KMS-11 (cell line): ENCODE results near the gene FER.
"Not testable (repeated sequence)": the region's sequence is repeated elsewhere in the genome, so short reads cannot be mapped to it uniquely, and the experiment has no call there.

Experiments used
- H2AFZ ChIP-seq: fragments of 200-600 bp; sonication (generic); 2 replicates; pipeline ENCODE4 v1.6.1; 2016; ENCODE audit warnings: antibody characterized with exemption, mixed run types, low read depth
- H3K27ac ChIP-seq: fragments of 200-600 bp; sonication (generic); 2 replicates; pipeline ENCODE4 v1.6.1; 2016; ENCODE audit warnings: mild to moderate bottlenecking, mixed run types
- H3K27me3 ChIP-seq: fragments of 200-600 bp; sonication (generic); 2 replicates; pipeline ENCODE4 v1.6.1; 2017; ENCODE audit warnings: mild to moderate bottlenecking, low read depth, mixed run types, moderate library complexity; ENCODE audit not compliant: insufficient read depth
- H3K36me3 ChIP-seq: fragments of 200-600 bp; sonication (generic); 2 replicates; pipeline ENCODE4 v1.6.1; 2017; ENCODE audit warnings: mild to moderate bottlenecking, mixed run types; ENCODE audit not compliant: insufficient read depth
- H3K4me1 ChIP-seq: fragments of 200-600 bp; sonication (generic); 2 replicates; pipeline ENCODE4 v1.6.1; 2016; ENCODE audit warnings: mild to moderate bottlenecking, low read depth, mixed run types; ENCODE audit not compliant: poor library complexity, severe bottlenecking
- H3K4me2 ChIP-seq: fragments of 200-600 bp; sonication (generic); 2 replicates; pipeline ENCODE4 v1.7.0; 2016; ENCODE audit warnings: mild to moderate bottlenecking, mixed run types
- H3K4me3 ChIP-seq: fragments of 200-600 bp; sonication (generic); IDR thresholded peaks from 2 replicates; pipeline ENCODE4 v1.6.1; 2017; ENCODE audit warnings: low read depth, low read length, mixed read lengths; ENCODE audit not compliant: insufficient read depth
- H3K79me2 ChIP-seq: fragments of 200-600 bp; sonication (generic); 2 replicates; pipeline ENCODE4 v1.6.1; 2016; ENCODE audit warnings: low read depth, mixed run types; ENCODE audit not compliant: insufficient read depth
- H3K9ac ChIP-seq: fragments of 200-600 bp; sonication (generic); 2 replicates; pipeline ENCODE4 v1.6.1; 2016; ENCODE audit warnings: mild to moderate bottlenecking, mixed run types
- H4K20me1 ChIP-seq: fragments of 200-600 bp; sonication (generic); 2 replicates; pipeline ENCODE4 v1.6.1; 2016; ENCODE audit warnings: mild to moderate bottlenecking, mixed run types; ENCODE audit not compliant: insufficient read depth
- CTCF ChIP-seq: fragments of 200-600 bp; sonication (generic); conservative IDR thresholded peaks from 2 replicates; pipeline ENCODE4 v1.6.1; 2017; ENCODE audit warnings: low read depth, mild to moderate bottlenecking, antibody characterized with exemption, low read length, moderate library complexity, mixed read lengths

FER gene

GRCh38 chr5:108765647-108766046, 17.9 kb downstream of the FER start:
- H3K4me1 ChIP-seq: no peaks in the 10 kb centered on the region

DNA sequence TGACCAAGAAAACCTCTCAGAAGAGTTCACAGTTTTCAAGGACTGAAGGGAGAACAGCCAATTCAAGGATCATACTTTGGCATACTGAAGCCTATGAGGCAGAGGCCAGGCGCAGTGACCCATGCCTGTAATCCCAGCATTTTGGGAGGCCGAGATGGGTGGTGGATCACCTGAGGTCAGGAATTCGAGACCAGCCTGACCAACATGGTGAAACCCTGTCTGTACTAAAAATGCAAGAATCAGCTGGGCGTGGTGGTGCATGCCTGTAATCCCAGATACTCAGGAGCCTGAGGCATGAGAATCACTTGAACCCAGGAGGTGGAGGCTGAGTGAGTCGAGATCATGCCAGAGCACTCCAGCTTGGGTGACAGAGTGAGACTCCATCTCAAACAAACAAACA, 19.2 kb downstream of the FER start:
- H3K4me3 ChIP-seq, H3K4me1 ChIP-seq, H2AFZ ChIP-seq, H3K4me2 ChIP-seq, H3K9ac ChIP-seq, H4K20me1 ChIP-seq, H3K27me3 ChIP-seq, H3K79me2 ChIP-seq, H3K36me3 ChIP-seq, H3K27ac ChIP-seq: not testable (repeated sequence)

More at GRCh38 chr5:108765647-108766046, 17.9 kb downstream of the FER start:
- H2AFZ ChIP-seq: no peak overlapping the region
- H3K27me3 ChIP-seq: no peaks in the 10 kb centered on the region
- H3K79me2 ChIP-seq: no peaks in the 10 kb centered on the region
- H3K36me3 ChIP-seq: no peaks in the 10 kb centered on the region
- no peak overlapping the region for H3K4me2 ChIP-seq
- no peak overlapping the region for H3K9ac ChIP-seq
- TF ChIP-seq CTCF: no peak
- no peak overlapping the region for H3K4me3 ChIP-seq
- no peaks in the 10 kb centered on the region for H4K20me1 ChIP-seq
- no peak overlapping the region for H3K27ac ChIP-seq

DNA sequence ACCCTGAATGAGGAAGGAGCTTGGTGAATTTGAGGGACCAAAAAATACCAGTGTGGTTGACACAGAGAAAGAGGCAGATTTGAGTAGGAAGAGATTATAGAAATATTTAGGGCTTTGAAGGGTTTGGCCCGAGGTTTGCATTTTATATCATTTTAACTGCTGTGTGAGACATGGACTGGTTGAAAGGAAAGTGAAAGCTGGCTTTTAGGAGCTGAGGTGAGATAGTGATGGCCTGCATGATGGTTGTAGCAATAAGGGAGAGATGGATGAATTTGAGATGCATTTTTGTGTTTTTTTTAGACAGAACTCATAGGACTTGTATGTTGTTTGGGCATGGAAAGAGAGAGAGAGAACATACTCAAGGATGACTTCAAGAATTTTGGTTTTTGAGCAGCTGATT, 21.7 kb downstream of the FER start:
- no peaks in the 10 kb centered on the region for H3K36me3 ChIP-seq
- H3K79me2 ChIP-seq: no peaks in the 10 kb centered on the region
- no peak overlapping the region for H3K9ac ChIP-seq
- TF ChIP-seq CTCF: no peak
- H3K4me3 ChIP-seq: no peak overlapping the region
- H3K4me2 ChIP-seq: no peak overlapping the region
- H4K20me1 ChIP-seq: no peaks in the 10 kb centered on the region
- no peak overlapping the region for H2AFZ ChIP-seq
- no peak overlapping the region for H3K27ac ChIP-seq
- no peaks in the 10 kb centered on the region for H3K4me1 ChIP-seq
- H3K27me3 ChIP-seq: no peaks in the 10 kb centered on the region

- TF ChIP-seq CTCF: no peak
- no peak overlapping the region for H3K4me3 ChIP-seq
- no peaks in the 10 kb centered on the region for H4K20me1 ChIP-seq
- H3K27me3 ChIP-seq: no peaks in the 10 kb centered on the region
- no peak overlapping the region for H2AFZ ChIP-seq
- no peaks in the 10 kb centered on the region for H3K36me3 ChIP-seq
- H3K9ac ChIP-seq: no peak overlapping the region
- no peak overlapping the region for H3K4me2 ChIP-seq
- no peaks in the 10 kb centered on the region for H3K4me1 ChIP-seq
- no peaks in the 10 kb centered on the region for H3K79me2 ChIP-seq
- H3K27ac ChIP-seq: no peak overlapping the region
Measured at GRCh38 chr5:108772626-108773025, 24.9 kb downstream of the FER start.

DNA sequence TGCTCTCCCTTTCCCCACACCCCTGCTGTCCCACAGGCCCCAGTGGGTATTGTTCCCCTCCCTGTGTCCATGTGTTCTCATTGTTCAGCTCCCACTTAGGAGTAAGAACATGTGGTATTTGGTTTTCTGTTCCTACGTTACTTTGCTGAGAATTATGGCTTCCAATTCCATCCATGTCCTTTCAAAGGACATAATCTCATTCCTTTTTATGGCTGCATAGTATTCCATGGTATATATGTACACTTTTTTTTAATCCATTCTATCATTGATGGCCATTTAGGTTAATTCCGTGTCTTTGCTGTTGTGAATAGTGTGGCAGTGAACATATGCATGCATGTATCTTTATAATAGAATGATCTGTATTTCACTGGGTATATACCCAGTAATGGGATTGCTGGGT, 25.6 kb downstream of the FER start:
- no peaks in the 10 kb centered on the region for H3K27me3 ChIP-seq
- H3K79me2 ChIP-seq: no peaks in the 10 kb centered on the region
- H4K20me1 ChIP-seq: no peaks in the 10 kb centered on the region
- H3K36me3 ChIP-seq: no peaks in the 10 kb centered on the region
- no peak overlapping the region for H3K9ac ChIP-seq
- H3K4me2 ChIP-seq: no peak overlapping the region
- no peaks in the 10 kb centered on the region for H3K4me1 ChIP-seq
- H3K4me3 ChIP-seq: no peak overlapping the region
- TF ChIP-seq CTCF: no peak
- no peak overlapping the region for H3K27ac ChIP-seq
- no peak overlapping the region for H2AFZ ChIP-seq

- not testable (repeated sequence) for H3K4me3 ChIP-seq, H3K4me2 ChIP-seq, H4K20me1 ChIP-seq, H3K4me1 ChIP-seq, H3K79me2 ChIP-seq, H3K36me3 ChIP-seq, H3K9ac ChIP-seq, H2AFZ ChIP-seq, H3K27ac ChIP-seq, H3K27me3 ChIP-seq
Measured at GRCh38 chr5:108774079-108774478, 26.4 kb downstream of the FER start.

- not testable (repeated sequence) for H3K4me3 ChIP-seq, H4K20me1 ChIP-seq, H3K4me1 ChIP-seq, H3K27ac ChIP-seq, H3K36me3 ChIP-seq, H2AFZ ChIP-seq, H3K4me2 ChIP-seq, H3K79me2 ChIP-seq, H3K9ac ChIP-seq, H3K27me3 ChIP-seq
Measured at GRCh38 chr5:108777582-108777981, 29.9 kb downstream of the FER start.

GRCh38 chr5:108784577-108784976, 36.9 kb downstream of the FER start:
- not testable (repeated sequence) for H3K79me2 ChIP-seq, H3K4me1 ChIP-seq, H4K20me1 ChIP-seq, H3K9ac ChIP-seq, H3K4me2 ChIP-seq, H3K36me3 ChIP-seq, H3K27me3 ChIP-seq, H3K4me3 ChIP-seq, H3K27ac ChIP-seq, H2AFZ ChIP-seq
